PC-9 (cell line): ENCODE data around the gene ASB6.

ENCODE experiments used
- CTCF ChIP-seq: fragments of 200-600 bp; sonication (generic); conservative IDR thresholded peaks from 2 replicates; pipeline ENCODE4 v1.6.1; 2017; ENCODE audit warnings: mixed run types, antibody characterized with exemption, mild to moderate bottlenecking, moderate library complexity
- EZH2 ChIP-seq: fragments of 200-600 bp; sonication (generic); IDR thresholded peaks from 2 replicates; pipeline ENCODE4 v1.8.0; 2017; ENCODE audit warnings: antibody characterized with exemption, low read depth

DNA sequence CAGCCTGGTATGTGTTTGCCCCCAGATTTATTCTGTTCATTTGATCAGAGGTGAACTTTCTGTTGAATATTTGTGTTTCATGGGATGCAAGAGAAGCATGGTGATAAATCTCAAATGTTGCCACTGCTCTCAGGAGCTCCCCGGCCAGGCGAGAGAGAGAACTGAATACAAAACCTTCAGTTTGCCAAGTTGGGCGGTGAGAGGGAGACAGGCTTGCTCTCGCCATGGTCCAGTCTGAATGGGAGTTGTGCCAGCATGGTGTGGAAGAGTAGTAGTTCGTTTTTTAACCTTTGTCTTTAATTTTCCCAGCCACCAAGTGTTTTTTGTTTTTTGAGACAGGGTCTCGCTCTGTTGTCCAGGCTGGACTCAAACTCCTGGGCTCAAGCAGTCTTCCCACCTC is 13.2 kb downstream of the ASB6 start:
- no peak for TF ChIP-seq CTCF
- TF ChIP-seq EZH2, result no peak
